ENCODE measurements around the gene HMGCS2.
A peak's percentile ranks its signal among the peaks of the same experiment; 100 is the strongest.
"Not testable (repeated sequence)": the region's sequence is repeated elsewhere in the genome, so short reads cannot be mapped to it uniquely, and the experiment has no call there.

HMGCS2 gene

GRCh38 chr1:119787776-119788175 is 19.1 kb upstream of the HMGCS2 start:
- no peak for DNase-seq

- DNase-seq, result peak in 1 of 3 experiments; percentile 15
These were observed 17.9 kb upstream of the HMGCS2 start for GRCh38 chr1:119786473-119787050.

GRCh38 chr1:119786046-119786445 is 17.3 kb upstream of the HMGCS2 start:
- DNase-seq, result not testable (repeated sequence)

GRCh38 chr1:119784191-119784781 is 15.6 kb upstream of the HMGCS2 start:
- no peak for DNase-seq

GRCh38 chr1:119783354-119784185 is 14.9 kb upstream of the HMGCS2 start:
- no peak for DNase-seq

- DNase-seq, result peak in 2 of 3 experiments; percentile 18 to 44
These were observed 14.1 kb upstream of the HMGCS2 start for GRCh38 chr1:119782631-119783325.

- no peak for DNase-seq
These were observed 12.9 kb upstream of the HMGCS2 start for GRCh38 chr1:119781434-119782210.

- peak; percentile 20 to 76 (median 52) for DNase-seq
These were observed 11.2 kb upstream of the HMGCS2 start for GRCh38 chr1:119779869-119780356.

GRCh38 chr1:119778886-119779560 is 10.3 kb upstream of the HMGCS2 start:
- no peak for DNase-seq

- DNase-seq, result no peak
These were observed 9.7 kb upstream of the HMGCS2 start for GRCh38 chr1:119778359-119778758.

GRCh38 chr1:119774746-119775490 is 6.2 kb upstream of the HMGCS2 start:
- no peak for DNase-seq

GRCh38 chr1:119773711-119774241 is 5.1 kb upstream of the HMGCS2 start:
- peak; percentile 35 to 85 (median 48) for DNase-seq

GRCh38 chr1:119772298-119772697 is 3.6 kb upstream of the HMGCS2 start:
- no peak for DNase-seq

GRCh38 chr1:119771770-119772169 is 3.1 kb upstream of the HMGCS2 start:
- no peak for DNase-seq

GRCh38 chr1:119771016-119771415 is 2.3 kb upstream of the HMGCS2 start:
- no peak for DNase-seq

- DNase-seq, result peak in 1 of 3 experiments; percentile 19
These were observed 1.2 kb downstream of the HMGCS2 start for GRCh38 chr1:119767486-119767885.

- peak in 2 of 3 experiments; percentile 3 to 8 for DNase-seq
These were observed 2.3 kb downstream of the HMGCS2 start for GRCh38 chr1:119766374-119766794.

GRCh38 chr1:119764220-119764619 is 4.5 kb downstream of the HMGCS2 start:
- DNase-seq, result no peak

GRCh38 chr1:119762953-119763352 is 5.8 kb downstream of the HMGCS2 start:
- DNase-seq, result no peak

GRCh38 chr1:119762409-119762808 is 6.3 kb downstream of the HMGCS2 start:
- DNase-seq, result no peak

- DNase-seq, result no peak
These were observed 10.1 kb downstream of the HMGCS2 start for GRCh38 chr1:119758584-119758983.

Data from NCI-H1417 (cell line).